22Rv1 (cell line): Measurements from ENCODE around the gene NPFFR2.
"Not testable (repeated sequence)": the region's sequence is repeated elsewhere in the genome, so short reads cannot be mapped to it uniquely, and the experiment has no call there.

ENCODE experiments used
- CTCF ChIP-seq: fragments of 450-650 bp; IDR thresholded peaks from 2 replicates; pipeline ENCODE4 v1.5.1; 2017; ENCODE audit warnings: mild to moderate bottlenecking
- ZFX ChIP-seq: fragments of 450-650 bp; IDR thresholded peaks from 2 replicates; pipeline ENCODE4 v1.6.1; 2017; ENCODE audit warnings: antibody characterized with exemption, borderline replicate concordance

GRCh38 chr4:72169285-72169684 is 137.5 kb downstream of the NPFFR2 start:
- TF ChIP-seq CTCF, ZFX: not testable (repeated sequence)
